Measurements from ENCODE around the gene TSC1. TPM values are rescaled to one million over a fixed set of nuclear protein-coding genes. Genes with fewer than 3 reads are reported as not detected.

Gene TSC1
- total RNA-seq, 4 donors from 2014 or later = 52.7 to 114 (median 66.7) TPM

- Histone ChIP-seq H3K27ac (no peak overlapping the region), H3K36me3 (peaks cover 34 to 41% of the 10 kb centered on the region in 2 donors), H3K4me1 (no peaks in the 10 kb centered on the region), H3K4me3 (replicated peaks in 1 of 3) (no peak overlapping the region), H3K9me3 (no peaks in the 10 kb centered on the region), H3K27me3 (no peaks in the 10 kb centered on the region)
- WGBS, 2 donors = 88 to 93% methylated on average over 2 of the region's 2 CpGs
- intact Hi-C loops (cut with DNase I) = no loop called here
- no peak for DNase-seq
- TF ChIP-seq POLR2A (IDR thresholded peaks at IDR 0.05) (no peak), CTCF (IDR thresholded peaks at IDR 0.05) (no peak)
Observed at GRCh38 chr9:132909311-132909710, 35.1 kb downstream of the TSC1 start.

DNA sequence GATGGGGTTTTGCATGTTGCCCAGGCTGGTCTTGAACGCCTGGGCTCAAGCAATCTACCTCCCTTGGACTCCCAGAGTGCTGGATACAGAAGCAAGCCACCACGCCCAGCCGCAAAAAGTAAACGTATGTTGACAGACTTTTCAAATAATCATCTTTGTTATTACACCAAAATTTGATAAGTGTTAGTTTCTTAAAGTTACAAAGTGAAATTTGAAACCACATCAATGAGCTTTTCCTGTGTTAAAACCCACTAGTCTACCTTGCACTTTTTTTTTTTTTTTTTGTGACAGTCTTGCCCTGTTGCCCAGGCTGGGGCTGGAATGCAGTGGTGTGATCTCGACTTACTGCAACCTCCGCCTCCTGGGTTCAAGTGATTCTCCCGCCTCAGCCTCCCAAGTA, 35.8 kb downstream of the TSC1 start:
- WGBS, 2 donors = 92 to 94% methylated on average over 7 of the region's 7 CpGs
- TF ChIP-seq CTCF (IDR thresholded peaks at IDR 0.05) (no peak), POLR2A (IDR thresholded peaks at IDR 0.05) (no peak)
- Histone ChIP-seq H3K36me3 (peaks cover 34 to 47% of the 10 kb centered on the region in 2 donors), H3K4me1 (no peaks in the 10 kb centered on the region), H3K4me3 (replicated peaks in 1 of 3) (no peak overlapping the region), H3K27me3 (no peaks in the 10 kb centered on the region), H3K27ac (no peak overlapping the region), H3K9me3 (no peaks in the 10 kb centered on the region)
- intact Hi-C loops (cut with DNase I) = no loop called here
- DNase-seq = no peak

GRCh38 chr9:132905726-132906125, 38.7 kb downstream of the TSC1 start:
- H3K27me3 ChIP-seq = no peaks in the 10 kb centered on the region
- DNase-seq = no peak
- no peaks in the 10 kb centered on the region for H3K9me3 ChIP-seq
- no peak overlapping the region for H3K27ac ChIP-seq
- intact Hi-C loops (cut with DNase I) = no loop called here
- H3K4me3 ChIP-seq (replicated peaks in 1 of 3) = no peak overlapping the region
- 93% methylated on average over 12 of the region's 12 CpGs for WGBS, 2 donors
- H3K36me3 ChIP-seq = peaks cover 37 to 51% of the 10 kb centered on the region in 2 donors
- no peaks in the 10 kb centered on the region for H3K4me1 ChIP-seq
- TF ChIP-seq CTCF (IDR thresholded peaks at IDR 0.05) = no peak
- no peak for TF ChIP-seq POLR2A (IDR thresholded peaks at IDR 0.05)

DNA sequence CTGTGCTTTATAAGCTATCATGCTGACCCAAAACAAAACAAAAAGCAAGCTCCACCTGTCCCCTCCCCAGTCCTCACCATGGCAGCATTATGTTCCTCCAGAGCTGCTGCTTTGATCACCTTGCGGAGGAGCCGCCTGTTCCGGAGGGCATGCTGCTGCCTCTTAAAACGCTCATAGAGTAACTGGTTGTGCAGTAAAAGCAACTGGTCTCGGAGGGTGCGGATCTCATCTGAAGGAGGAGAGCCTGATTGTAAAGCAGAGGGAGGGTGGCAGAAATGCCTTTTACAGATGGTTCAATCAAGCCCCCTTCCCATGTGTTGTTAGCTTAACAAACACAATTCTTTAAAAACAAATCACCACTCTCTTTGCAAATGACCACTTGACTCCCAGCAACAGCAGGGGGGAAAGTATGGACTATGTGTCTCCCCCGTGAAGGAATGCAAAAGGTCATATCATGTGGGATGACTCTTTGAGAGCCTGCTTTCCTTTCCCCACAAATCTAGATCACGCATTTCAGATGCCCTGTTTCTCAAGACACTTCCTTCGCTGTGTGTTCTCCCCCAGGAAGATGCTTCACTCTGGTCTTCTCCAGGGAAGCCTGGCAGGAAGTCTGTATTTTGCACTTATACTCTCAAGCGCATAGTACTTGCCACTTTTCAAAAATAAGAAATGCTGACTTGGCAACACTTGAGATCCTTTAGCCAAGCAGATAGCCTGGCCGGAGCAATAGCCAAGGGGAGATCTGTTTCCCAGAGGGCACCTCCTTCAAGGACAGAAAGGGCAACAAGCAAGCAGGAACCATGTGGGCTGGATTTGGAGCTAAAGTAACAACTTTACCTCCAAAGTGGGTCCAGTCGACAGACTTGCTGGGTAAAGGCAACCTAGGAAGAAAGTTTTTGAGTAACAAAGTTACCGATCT, 40.6 kb downstream of the TSC1 start:
- intact Hi-C loops (cut with DNase I) = no loop called here
- no peak overlapping the region for H3K27ac ChIP-seq
- peak in 1 of 2 donors; percentile 24 for DNase-seq
- no peaks in the 10 kb centered on the region for H3K4me1 ChIP-seq
- peaks cover 38 to 43% of the 10 kb centered on the region in 2 donors for H3K36me3 ChIP-seq
- no peaks in the 10 kb centered on the region for H3K9me3 ChIP-seq
- 60 to 84% methylated on average over 13 of the region's 13 CpGs for WGBS, 2 donors
- H3K4me3 ChIP-seq (replicated peaks in 1 of 3) = no peak overlapping the region
- no peaks in the 10 kb centered on the region for H3K27me3 ChIP-seq
- TF ChIP-seq POLR2A (IDR thresholded peaks at IDR 0.05) (no peak), CTCF (IDR thresholded peaks at IDR 0.05) (no peak)

Data from thyroid gland (tissue), 4 donors.